CD4-positive, alpha-beta T cell treated with Interleukin-17A for 4 hours (primary cell): Measurements from ENCODE around the gene CLEC4M.
"Not testable (repeated sequence)": the region's sequence is repeated elsewhere in the genome, so short reads cannot be mapped to it uniquely, and the experiment has no call there.

ENCODE experiments used
- DNase-seq: peaks from one replicate; pipeline ENCODE4 v3.0.0-alpha.2; 2020; ENCODE audit warnings: mixed read lengths

CLEC4M gene

DNA sequence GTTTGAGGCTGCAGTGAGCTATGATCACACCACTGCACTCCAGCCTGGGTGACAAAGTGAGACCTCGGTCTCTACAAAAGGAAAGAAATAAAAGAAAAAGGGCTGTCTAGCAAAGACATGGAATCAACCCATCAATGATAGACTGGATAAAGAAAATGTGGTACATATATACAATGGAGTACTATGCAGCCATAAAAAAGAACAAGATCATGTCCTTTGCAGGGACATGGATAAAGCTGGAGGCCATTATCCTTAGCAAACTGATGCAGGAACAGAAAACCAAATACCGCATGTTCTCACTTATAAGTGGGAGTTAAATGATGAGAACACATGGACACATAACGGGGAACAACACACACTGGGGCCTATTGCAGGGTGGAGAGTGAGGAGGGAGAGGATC, 53.0 kb downstream of the CLEC4M start:
- not testable (repeated sequence) for DNase-seq

DNA sequence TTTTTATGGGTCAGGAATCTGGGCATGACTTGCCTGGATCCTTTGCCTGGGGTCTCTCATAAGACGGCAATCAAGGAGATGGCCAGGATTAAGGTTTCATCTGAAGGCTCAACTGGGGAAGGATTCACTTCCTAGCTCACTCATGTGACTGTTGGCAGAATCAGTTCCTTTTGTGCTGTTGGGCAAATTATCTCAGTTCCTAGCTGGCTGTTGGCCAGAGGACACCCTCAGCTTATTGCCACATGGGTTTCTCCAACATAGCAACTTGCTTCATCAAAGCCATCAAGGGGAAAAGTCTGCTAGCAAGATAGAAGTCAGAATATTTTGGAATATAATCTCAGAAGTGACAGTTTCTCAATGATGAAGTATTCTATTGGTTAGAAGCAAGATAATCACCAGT, 54.8 kb downstream of the CLEC4M start:
- DNase-seq: no peak

DNA sequence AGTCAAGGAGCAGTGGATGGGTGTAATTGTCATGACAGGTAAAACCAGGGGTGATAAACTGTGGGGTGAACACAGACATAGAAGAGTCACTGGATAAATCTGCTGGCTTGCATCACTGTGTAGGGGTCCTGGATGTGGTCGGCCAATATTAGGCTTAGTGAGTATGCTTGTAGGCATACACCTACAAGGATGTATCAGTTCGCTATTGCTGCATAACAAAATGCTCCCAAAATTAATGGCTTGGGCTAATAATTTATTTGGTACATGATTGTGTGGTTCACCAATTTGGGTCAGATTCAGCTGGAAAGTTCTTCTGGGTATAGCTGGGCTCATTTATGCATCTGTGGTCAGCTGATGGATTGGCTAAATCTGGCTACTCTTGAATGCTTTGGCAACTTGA, 55.8 kb downstream of the CLEC4M start:
- DNase-seq: no peak
